Peyer's patch (tissue), 4 donors: ENCODE results near the gene POTEI.
"Not testable (repeated sequence)": the region's sequence is repeated elsewhere in the genome, so short reads cannot be mapped to it uniquely, and the experiment has no call there.

Experiments
- CTCF ChIP-seq, 6 experiments: fragments of 450-650 bp in 4 of 6; fragments of 200-600 bp in 2 of 6; sonication (generic) in 1 of 6; IDR thresholded peaks; one replicate each; pipeline ENCODE4 v1.5.1; 2017 to 2019; ENCODE audit warnings: antibody characterized with exemption in 6 of 6, mild to moderate bottlenecking in 3 of 6, moderate library complexity in 1 of 6
- POLR2A ChIP-seq, 2 donors: fragments of 450-650 bp; IDR thresholded peaks; one replicate each; pipeline ENCODE4 v1.5.1; 2017; ENCODE audit warnings: antibody characterized with exemption in 2 of 2, mild to moderate bottlenecking in 2 of 2, moderate library complexity in 2 of 2

- TF ChIP-seq CTCF, POLR2A (IDR thresholded peaks at IDR 0.05): not testable (repeated sequence)
Measured at GRCh38 chr2:130450366-130450765, 58.8 kb downstream of the POTEI start.
